AG04450 (cell line): ENCODE results near the gene ILKAP. TPM values are rescaled to one million over a fixed set of nuclear protein-coding genes. Genes with fewer than 3 reads are reported as not detected.

ENCODE experiments used
- CTCF ChIA-PET: fragments of 300-600, 350-600 bp; formaldehyde crosslinking; extraction: SDS; loops from one replicate; lab custom pipeline; 2022; ENCODE audit warnings: antibody characterized with exemption, inconsistent platforms; lab: Charles Lee
- POLR2A ChIA-PET: fragments of 350-600 bp; formaldehyde crosslinking; extraction: SDS; loops from one replicate; lab custom pipeline; 2021; ENCODE audit warnings: antibody characterized with exemption, inconsistent platforms; lab: Yijun Ruan, JAX
- DNase-seq: peaks from one replicate; pipeline ENCODE4 v3.0.0-alpha.2; 2011; ENCODE audit warnings: low read depth, low spot score
- H3K27ac ChIP-seq: one replicate; pipeline ENCODE4 v1.5.1; 2012; ENCODE audit warnings: low read depth, low read length, control low read depth
- H3K27me3 ChIP-seq: one replicate; pipeline ENCODE4 v1.6.0; 2012; ENCODE audit warnings: low read length; ENCODE audit not compliant: control insufficient read depth, insufficient read depth
- H3K4me3 ChIP-seq: 2 replicates; pipeline ENCODE4 v1.5.1; 2011; ENCODE audit warnings: mild to moderate bottlenecking, low read depth, low read length, control low read depth
- H3K9me3 ChIP-seq: 2 replicates; pipeline ENCODE4 v1.5.1; 2012; ENCODE audit warnings: low read length; ENCODE audit not compliant: control insufficient read depth, insufficient read depth
- polyA plus RNA-seq: library from polyadenylated mRNA; depleted of rRNA; stranded (reverse); fragments of >200 nt; gene quantifications from 2 replicates; pipeline ENCODE4 v1.2.3, GENCODE V29; 2011
- TF ChIP-seq, protein P1 (sequence below): IDR thresholded peaks from 2 replicates; pipeline ENCODE4 v1.5.1; 2011; ENCODE audit warnings: low read depth, low read length, control low read depth, inconsistent platforms

Gene ILKAP
- polyA plus RNA-seq, 1 experiment: 34.9 TPM

DNA sequence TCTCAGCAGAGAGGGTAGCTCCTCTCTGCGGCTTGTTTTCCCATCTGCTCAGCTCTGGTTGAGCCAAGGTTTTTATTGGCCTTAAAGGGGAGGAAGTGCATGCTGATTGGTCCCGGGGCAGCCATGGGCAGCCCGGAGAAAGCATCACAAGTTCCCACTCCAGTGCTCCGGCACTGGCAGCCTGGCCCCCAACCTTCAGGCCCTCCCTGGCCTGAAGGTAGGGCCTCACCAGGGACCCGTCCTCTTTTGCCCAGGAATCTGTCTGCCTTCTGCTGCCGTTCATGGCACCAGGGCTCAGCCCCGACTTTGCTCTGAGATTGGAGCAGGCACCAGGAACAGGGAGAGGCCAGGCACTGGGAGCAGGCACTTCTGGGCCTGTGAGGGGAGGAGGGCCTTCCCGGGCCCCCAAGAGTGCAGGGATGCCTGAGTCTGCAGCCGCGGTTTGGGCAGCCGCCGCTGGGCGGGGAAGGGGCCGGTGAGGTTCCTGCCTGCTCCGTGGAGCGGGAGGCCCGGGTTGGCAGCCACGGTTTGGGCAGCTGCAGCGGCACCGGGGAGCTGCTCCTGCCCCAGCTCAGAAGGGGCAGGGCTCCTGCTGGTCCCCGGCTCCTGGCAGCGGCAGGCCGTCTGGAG, 17.5 kb upstream of the ILKAP start:
- Histone ChIP-seq H3K4me3 (no peak overlapping the region), H3K9me3 (no peaks in the 10 kb centered on the region; the same call in 1 of the 2 replicates), H3K27me3 (peaks cover 2% of the 10 kb centered on the region), H3K27ac (no peak overlapping the region)
- TF ChIP-seq, protein P1, sequence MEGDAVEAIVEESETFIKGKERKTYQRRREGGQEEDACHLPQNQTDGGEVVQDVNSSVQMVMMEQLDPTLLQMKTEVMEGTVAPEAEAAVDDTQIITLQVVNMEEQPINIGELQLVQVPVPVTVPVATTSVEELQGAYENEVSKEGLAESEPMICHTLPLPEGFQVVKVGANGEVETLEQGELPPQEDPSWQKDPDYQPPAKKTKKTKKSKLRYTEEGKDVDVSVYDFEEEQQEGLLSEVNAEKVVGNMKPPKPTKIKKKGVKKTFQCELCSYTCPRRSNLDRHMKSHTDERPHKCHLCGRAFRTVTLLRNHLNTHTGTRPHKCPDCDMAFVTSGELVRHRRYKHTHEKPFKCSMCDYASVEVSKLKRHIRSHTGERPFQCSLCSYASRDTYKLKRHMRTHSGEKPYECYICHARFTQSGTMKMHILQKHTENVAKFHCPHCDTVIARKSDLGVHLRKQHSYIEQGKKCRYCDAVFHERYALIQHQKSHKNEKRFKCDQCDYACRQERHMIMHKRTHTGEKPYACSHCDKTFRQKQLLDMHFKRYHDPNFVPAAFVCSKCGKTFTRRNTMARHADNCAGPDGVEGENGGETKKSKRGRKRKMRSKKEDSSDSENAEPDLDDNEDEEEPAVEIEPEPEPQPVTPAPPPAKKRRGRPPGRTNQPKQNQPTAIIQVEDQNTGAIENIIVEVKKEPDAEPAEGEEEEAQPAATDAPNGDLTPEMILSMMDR: no peak
- DNase-seq: no peak
- ChIA-PET CTCF (no interaction called here), POLR2A (interaction anchor here (1.3 kb wide), 1 partner anchor 52 kb away, joined by 4 read pairs; no protein-coding TSS in a partner anchor)

DNA sequence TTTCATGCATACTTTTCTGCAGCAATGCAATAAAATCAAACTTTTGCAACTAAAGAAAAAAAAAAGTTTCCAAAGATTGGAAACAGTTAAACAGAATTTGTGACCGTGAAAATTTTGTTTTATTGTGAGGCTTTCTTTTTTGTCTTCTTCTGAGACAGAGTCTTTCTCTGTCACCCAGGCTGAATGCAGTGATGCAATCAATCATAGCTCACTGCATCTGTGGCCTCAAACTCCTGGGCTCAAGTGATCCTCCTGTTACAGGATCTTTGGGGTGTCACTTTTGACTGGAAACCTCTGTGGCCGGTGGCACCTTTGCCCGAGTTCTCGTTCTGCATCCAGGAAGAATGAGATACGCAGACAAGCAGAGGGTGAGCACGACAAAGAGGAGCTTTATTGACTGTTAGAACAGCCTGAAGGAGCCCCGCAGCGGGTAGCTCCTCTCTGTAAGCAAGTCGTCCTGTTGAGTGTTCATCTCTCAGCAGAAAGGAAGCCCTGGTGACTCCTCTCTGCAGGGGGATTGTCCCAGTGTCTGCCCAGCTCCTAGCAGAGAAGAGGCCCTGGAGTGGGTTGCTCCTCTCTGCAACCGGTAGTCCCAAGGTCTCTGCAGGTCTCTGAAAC, 16.9 kb upstream of the ILKAP start:
- no peak overlapping the region for H3K27ac ChIP-seq
- TF ChIP-seq, protein P1: no peak
- ChIA-PET CTCF (no interaction called here), POLR2A (interaction anchor here (1.3 kb wide), 1 partner anchor 51 kb away, joined by 4 read pairs; no protein-coding TSS in a partner anchor)
- no peaks in the 10 kb centered on the region for H3K9me3 ChIP-seq
- peaks cover 6% of the 10 kb centered on the region for H3K27me3 ChIP-seq
- no peak overlapping the region for H3K4me3 ChIP-seq
- DNase-seq: no peak

GRCh38 chr2:238216651-238217184, 13.2 kb upstream of the ILKAP start:
- TF ChIP-seq, protein P1: no peak
- ChIA-PET CTCF (no interaction called here), POLR2A (no interaction called here)
- Histone ChIP-seq H3K27ac (no peak overlapping the region), H3K4me3 (no peak overlapping the region), H3K27me3 (peaks cover 15% of the 10 kb centered on the region), H3K9me3 (no peaks in the 10 kb centered on the region)
- no peak for DNase-seq

- Histone ChIP-seq H3K9me3 (no peaks in the 10 kb centered on the region), H3K27ac (no peak overlapping the region), H3K4me3 (no peak overlapping the region), H3K27me3 (peaks cover 26% of the 10 kb centered on the region)
- no peak for DNase-seq
- CTCF ChIA-PET: interaction anchor here (0.8 kb wide), 1 partner anchor 56 kb away, joined by 5 read pairs; no protein-coding TSS in a partner anchor
- TF ChIP-seq, protein P1: no peak
- POLR2A ChIA-PET: no interaction called here
Measured at GRCh38 chr2:238207006-238207405, 3.5 kb upstream of the ILKAP start.
